Smooth muscle cell (in vitro differentiated cells): ENCODE results near the gene RAP1A. TPM values are rescaled to one million over a fixed set of nuclear protein-coding genes. Genes with fewer than 3 reads are reported as not detected.
"Not testable (repeated sequence)": the region's sequence is repeated elsewhere in the genome, so short reads cannot be mapped to it uniquely, and the experiment has no call there.

Experiments used
- DNase-seq: peaks from one replicate; lab custom pipeline; 2025; ENCODE audit not compliant: unreplicated experiment; lab: John Stamatoyannopoulos, UW
- H2AFZ ChIP-seq: fragments of 200-600 bp; sonication (generic); 2 replicates; pipeline ENCODE4 v1.6.0; 2016; ENCODE audit warnings: antibody characterized with exemption, low read depth, mild to moderate bottlenecking
- H3F3A ChIP-seq: fragments of 200-600 bp; sonication (generic); 2 replicates; pipeline ENCODE4 v1.6.0; 2017; ENCODE audit warnings: antibody characterized with exemption, low read depth
- H3K27ac ChIP-seq: fragments of 200-600 bp; sonication (generic); 2 replicates; pipeline ENCODE4 v1.5.1; 2016; ENCODE audit warnings: low read depth, mild to moderate bottlenecking
- H3K27me3 ChIP-seq: fragments of 200-600 bp; sonication (generic); 2 replicates; pipeline ENCODE4 v1.6.1; 2016; ENCODE audit warnings: low read depth, mild to moderate bottlenecking
- H3K36me3 ChIP-seq: fragments of 200-600 bp; sonication (generic); 2 replicates; pipeline ENCODE4 v1.5.1; 2016; ENCODE audit warnings: low read depth
- H3K4me1 ChIP-seq: fragments of 200-600 bp; sonication (generic); 2 replicates; pipeline ENCODE4 v1.5.1; 2016; ENCODE audit warnings: low read depth
- H3K4me2 ChIP-seq: fragments of 200-600 bp; sonication (generic); 2 replicates; pipeline ENCODE4 v1.6.0; 2016; ENCODE audit warnings: mild to moderate bottlenecking
- H3K4me3 ChIP-seq: fragments of 200-600 bp; sonication (generic); 2 replicates; pipeline ENCODE4 v1.5.1; 2016; ENCODE audit warnings: mild to moderate bottlenecking
- H3K79me2 ChIP-seq: fragments of 200-600 bp; sonication (generic); 2 replicates; pipeline ENCODE4 v1.6.0; 2016; ENCODE audit warnings: low read depth, mild to moderate bottlenecking
- H3K9ac ChIP-seq: fragments of 200-600 bp; sonication (generic); 2 replicates; pipeline ENCODE4 v1.6.0; 2016; ENCODE audit warnings: low read depth
- H3K9me3 ChIP-seq: fragments of 200-600 bp; sonication (generic); replicated peaks from 2 replicates; pipeline ENCODE4 v1.5.1; 2016; ENCODE audit warnings: low read depth
- H4K20me1 ChIP-seq: fragments of 200-600 bp; sonication (generic); 2 replicates; pipeline ENCODE4 v1.6.0; 2016; ENCODE audit warnings: low read depth
- WGBS: methylation state at CpG from one replicate; pipeline ENCODE4 v1.1.7; 2016; ENCODE audit warnings: low lambda C conversion rate; 5-methylcytosine and 5-hydroxymethylcytosine counted together
- polyA plus RNA-seq: library from polyadenylated mRNA; unstranded; fragments of >200 nt; fragmentation: Nextera tagmentation; extraction: Ambion mirVana; gene quantifications from 2 replicates; pipeline ENCODE4 v1.2.1, GENCODE V29; 2016
- total RNA-seq: library from RNA; depleted of rRNA; stranded (reverse); fragments of >200 nt; gene quantifications from 2 replicates; pipeline ENCODE4 v1.2.3, GENCODE V29; 2014
- TF ChIP-seq, protein P1 (sequence below): fragments of 200-600 bp; sonication (generic); IDR thresholded peaks from 2 replicates; pipeline ENCODE4 v1.5.1; 2017; ENCODE audit warnings: borderline replicate concordance, mild to moderate bottlenecking, antibody characterized with exemption; ENCODE audit not compliant: insufficient read depth, poor library complexity, severe bottlenecking

RAP1A gene
- total and polyA plus RNA-seq, 2 experiments from 2014 or later, result 36.8 to 64.9 TPM

- not testable (repeated sequence) for DNase-seq, H3K4me3 ChIP-seq, H3K4me2 ChIP-seq, H2AFZ ChIP-seq, H3K36me3 ChIP-seq, H3F3A ChIP-seq, H3K27ac ChIP-seq, H3K27me3 ChIP-seq, H3K9ac ChIP-seq, H3K9me3 ChIP-seq, H3K4me1 ChIP-seq
- Histone ChIP-seq H3K79me2 (peaks cover 33% of the 10 kb centered on the region), H4K20me1 (peaks cover 25% of the 10 kb centered on the region)
- 97% methylated on average over 8 of the region's 8 CpGs for WGBS
These were observed 65.9 kb downstream of the RAP1A start for GRCh38 chr1:111685293-111686153.

DNA sequence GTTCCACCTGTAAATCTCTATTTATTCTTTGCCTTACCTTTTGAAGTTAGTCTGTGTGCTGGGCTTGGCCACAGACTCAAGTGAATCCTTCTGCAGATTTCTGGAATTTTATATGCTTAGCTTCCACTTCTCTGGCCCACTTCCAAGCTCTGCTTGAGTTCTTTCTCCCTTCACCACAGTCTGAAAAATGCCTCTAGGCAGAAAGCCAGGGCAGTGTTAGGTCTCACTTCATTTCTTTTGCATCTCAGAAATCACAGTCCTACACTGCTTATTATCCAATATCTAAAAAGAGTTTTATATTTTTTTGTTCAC, 70.7 kb downstream of the RAP1A start:
- H3K4me2 ChIP-seq, result peak overlapping the region; percentile 34
- peaks cover 1% of the 10 kb centered on the region for H3K36me3 ChIP-seq
- H3K27ac ChIP-seq, result peak overlapping the region; percentile 19
- peaks cover 64% of the 10 kb centered on the region for H4K20me1 ChIP-seq
- H2AFZ ChIP-seq, result no peak overlapping the region
- no peaks in the 10 kb centered on the region for H3K27me3 ChIP-seq
- H3K9me3 ChIP-seq, result no peaks in the 10 kb centered on the region
- H3K79me2 ChIP-seq, result peaks cover 41% of the 10 kb centered on the region
- TF ChIP-seq, protein P1, sequence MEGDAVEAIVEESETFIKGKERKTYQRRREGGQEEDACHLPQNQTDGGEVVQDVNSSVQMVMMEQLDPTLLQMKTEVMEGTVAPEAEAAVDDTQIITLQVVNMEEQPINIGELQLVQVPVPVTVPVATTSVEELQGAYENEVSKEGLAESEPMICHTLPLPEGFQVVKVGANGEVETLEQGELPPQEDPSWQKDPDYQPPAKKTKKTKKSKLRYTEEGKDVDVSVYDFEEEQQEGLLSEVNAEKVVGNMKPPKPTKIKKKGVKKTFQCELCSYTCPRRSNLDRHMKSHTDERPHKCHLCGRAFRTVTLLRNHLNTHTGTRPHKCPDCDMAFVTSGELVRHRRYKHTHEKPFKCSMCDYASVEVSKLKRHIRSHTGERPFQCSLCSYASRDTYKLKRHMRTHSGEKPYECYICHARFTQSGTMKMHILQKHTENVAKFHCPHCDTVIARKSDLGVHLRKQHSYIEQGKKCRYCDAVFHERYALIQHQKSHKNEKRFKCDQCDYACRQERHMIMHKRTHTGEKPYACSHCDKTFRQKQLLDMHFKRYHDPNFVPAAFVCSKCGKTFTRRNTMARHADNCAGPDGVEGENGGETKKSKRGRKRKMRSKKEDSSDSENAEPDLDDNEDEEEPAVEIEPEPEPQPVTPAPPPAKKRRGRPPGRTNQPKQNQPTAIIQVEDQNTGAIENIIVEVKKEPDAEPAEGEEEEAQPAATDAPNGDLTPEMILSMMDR, result no peak
- no peaks in the 10 kb centered on the region for H3F3A ChIP-seq
- no peaks in the 10 kb centered on the region for H3K4me1 ChIP-seq
- DNase-seq, result no peak
- no peak overlapping the region for H3K9ac ChIP-seq
- H3K4me3 ChIP-seq, result no peak overlapping the region

DNA sequence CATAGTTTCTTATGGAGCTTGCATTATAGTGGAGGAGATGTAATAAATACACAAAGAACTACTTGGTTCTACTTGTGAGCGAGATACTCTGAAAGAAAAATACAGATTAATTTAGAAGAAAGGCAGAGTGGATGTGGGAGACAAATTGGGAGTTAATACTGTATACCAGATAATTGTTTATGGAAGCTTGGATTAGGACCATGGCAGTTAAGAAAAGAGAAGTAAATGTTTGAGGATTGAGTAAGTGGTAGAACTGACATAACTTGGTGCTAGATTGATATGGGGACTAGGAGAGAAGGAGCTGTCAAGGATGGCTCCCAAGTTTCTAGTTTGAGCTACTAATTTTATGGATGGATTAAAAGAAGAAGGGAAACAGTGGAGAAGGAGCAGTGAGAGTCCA, 72.3 kb downstream of the RAP1A start:
- H4K20me1 ChIP-seq, result peaks cover 68% of the 10 kb centered on the region
- H2AFZ ChIP-seq, result no peak overlapping the region
- H3K36me3 ChIP-seq, result peaks cover 5% of the 10 kb centered on the region
- no peaks in the 10 kb centered on the region for H3K9me3 ChIP-seq
- 100% methylated on average over 1 of the region's 1 CpG for WGBS
- H3K9ac ChIP-seq, result no peak overlapping the region
- no peak overlapping the region for H3K27ac ChIP-seq
- peaks cover 32% of the 10 kb centered on the region for H3K79me2 ChIP-seq
- no peak overlapping the region for H3K4me2 ChIP-seq
- no peaks in the 10 kb centered on the region for H3F3A ChIP-seq
- H3K27me3 ChIP-seq, result no peaks in the 10 kb centered on the region
- no peaks in the 10 kb centered on the region for H3K4me1 ChIP-seq
- TF ChIP-seq, protein P1, result no peak
- no peak overlapping the region for H3K4me3 ChIP-seq
- no peak for DNase-seq

- Histone ChIP-seq H3F3A (no peaks in the 10 kb centered on the region), H3K36me3 (peaks cover 15% of the 10 kb centered on the region), H3K4me1 (no peaks in the 10 kb centered on the region), H3K27me3 (no peaks in the 10 kb centered on the region), H3K79me2 (peaks cover 20% of the 10 kb centered on the region), H3K9me3 (no peaks in the 10 kb centered on the region), H3K27ac (no peak overlapping the region), H4K20me1 (peaks cover 44% of the 10 kb centered on the region), H3K4me3 (no peak overlapping the region), H3K4me2 (no peak overlapping the region), H3K9ac (no peak overlapping the region), H2AFZ (no peak overlapping the region)
- 88% methylated on average over 1 of the region's 1 CpG for WGBS
- TF ChIP-seq, protein P1, result no peak
- DNase-seq, result no peak
These were observed 76.2 kb downstream of the RAP1A start for GRCh38 chr1:111695801-111696200.
